Stimulated activated CD8-positive, alpha-beta memory T cell treated with anti-CD3 and anti-CD28 coated beads, Interleukin-15, amount 100 ng/mL, for 4 hours (primary cell): ENCODE results near the gene PHYHD1.

Source experiments
- DNase-seq, 2 donors: peaks; one replicate each; pipeline ENCODE4 v3.0.0-alpha.2; 2020; ENCODE audit warnings: low read depth in 2 of 2

PHYHD1 gene

DNA sequence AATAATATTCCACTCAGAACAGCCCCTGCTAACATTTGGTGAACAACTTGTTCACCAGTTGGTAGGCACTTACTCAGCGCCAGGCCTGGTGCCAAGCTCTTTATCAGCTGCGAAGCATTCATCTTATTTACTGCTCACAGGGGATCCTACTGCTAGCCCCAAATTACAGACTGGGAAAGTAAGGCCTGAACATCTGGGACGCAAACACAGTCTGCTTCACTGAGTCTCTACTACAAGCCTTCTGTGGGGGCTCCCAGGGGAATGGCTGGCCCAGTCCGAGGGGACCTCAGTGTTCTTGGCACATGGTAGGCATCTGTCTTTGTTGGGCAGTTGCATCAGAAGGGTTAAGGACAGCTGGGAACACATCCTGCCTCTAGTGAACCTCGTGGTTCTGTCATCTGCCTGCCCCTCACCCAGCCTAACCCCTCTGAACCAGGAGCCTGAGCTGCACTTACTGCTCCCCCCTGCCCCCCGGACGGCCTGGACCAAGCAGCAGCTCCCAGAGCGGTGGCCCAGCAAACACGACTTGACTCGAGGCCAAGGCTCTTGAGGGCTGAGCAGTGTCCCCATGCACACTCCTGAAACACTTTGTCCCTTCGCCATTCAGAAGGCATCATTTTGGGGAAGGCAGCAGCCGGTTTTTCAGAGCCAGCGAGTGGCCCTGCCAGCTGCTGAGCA is at the start of gene PHYHD1:
Gene PHYHD1, plus strand, starts transcription at position 602 of the 678 bp plus-strand sequence. CDS start 1,342 bp downstream, outside the sequence.
- no peak for DNase-seq

DNA sequence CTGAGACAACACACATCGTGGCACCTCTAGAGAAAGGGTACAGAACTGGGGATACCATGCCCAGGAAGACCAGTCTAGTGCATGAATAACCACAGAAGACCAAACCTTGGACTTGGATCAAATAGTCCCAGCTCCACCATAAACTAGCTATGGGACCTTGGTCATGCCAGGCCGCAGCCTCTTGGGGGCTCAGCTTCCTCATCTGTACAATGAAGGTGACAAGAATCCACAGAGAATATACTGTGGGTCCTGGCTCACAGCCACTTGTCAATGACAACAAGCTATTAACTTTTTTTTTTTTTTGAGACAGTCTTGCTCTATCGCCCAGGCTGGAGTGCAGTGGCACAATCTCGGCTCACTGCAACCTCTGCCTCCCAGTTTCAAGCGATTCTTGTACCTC is 42.9 kb upstream of the PHYHD1 start:
- DNase-seq, result no peak

DNA sequence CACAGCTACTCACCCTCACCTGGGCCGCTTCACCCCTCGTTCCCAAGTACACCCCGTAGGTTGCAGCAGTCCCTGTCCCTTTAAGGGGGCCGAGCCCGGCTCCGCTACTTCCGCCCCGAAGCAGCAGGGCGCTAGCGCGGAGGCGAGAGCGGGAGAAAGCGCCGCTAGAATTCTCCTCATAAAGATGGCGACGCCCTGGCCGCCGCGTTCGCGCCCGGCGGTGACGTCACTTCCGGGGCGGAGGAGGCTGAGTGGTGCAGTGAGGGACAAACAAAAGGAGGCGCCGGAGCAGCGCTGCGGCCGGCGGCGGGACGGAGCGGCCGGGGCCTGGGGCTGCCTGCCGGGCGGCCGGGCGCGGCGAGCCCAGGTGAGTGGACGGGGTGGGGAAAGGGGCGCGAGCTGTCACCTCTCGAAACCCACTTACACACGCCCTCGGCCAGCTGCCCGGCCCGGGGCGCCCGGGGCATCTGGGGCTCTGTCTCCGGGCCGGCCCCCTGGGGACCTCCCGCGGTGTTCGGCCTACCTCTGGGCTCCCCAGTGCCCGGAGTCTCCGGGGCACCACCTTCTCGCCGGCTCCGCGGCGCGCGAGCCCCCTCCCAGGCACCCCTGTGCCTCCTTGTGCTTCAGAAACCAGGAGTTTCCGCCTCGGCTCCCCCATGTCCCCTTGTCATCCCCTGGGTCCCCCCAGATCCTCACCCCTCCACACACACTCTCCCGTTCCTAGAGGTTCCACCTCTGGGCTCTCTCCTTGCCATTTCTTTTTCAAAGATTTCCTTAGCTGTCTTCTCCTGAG is 38.7 kb upstream of the PHYHD1 start, which contains the start of the genes KYAT1 and LRRC8A:
Gene KYAT1, minus strand, starts transcription at position 67 of the 793 bp plus-strand sequence. CDS start 36,545 bp downstream, outside the sequence.
Gene LRRC8A, plus strand, starts transcription at position 250 of the 793 bp plus-strand sequence. CDS start 25,032 bp downstream, outside the sequence.
- DNase-seq, result peak; percentile 96 to 98

DNA sequence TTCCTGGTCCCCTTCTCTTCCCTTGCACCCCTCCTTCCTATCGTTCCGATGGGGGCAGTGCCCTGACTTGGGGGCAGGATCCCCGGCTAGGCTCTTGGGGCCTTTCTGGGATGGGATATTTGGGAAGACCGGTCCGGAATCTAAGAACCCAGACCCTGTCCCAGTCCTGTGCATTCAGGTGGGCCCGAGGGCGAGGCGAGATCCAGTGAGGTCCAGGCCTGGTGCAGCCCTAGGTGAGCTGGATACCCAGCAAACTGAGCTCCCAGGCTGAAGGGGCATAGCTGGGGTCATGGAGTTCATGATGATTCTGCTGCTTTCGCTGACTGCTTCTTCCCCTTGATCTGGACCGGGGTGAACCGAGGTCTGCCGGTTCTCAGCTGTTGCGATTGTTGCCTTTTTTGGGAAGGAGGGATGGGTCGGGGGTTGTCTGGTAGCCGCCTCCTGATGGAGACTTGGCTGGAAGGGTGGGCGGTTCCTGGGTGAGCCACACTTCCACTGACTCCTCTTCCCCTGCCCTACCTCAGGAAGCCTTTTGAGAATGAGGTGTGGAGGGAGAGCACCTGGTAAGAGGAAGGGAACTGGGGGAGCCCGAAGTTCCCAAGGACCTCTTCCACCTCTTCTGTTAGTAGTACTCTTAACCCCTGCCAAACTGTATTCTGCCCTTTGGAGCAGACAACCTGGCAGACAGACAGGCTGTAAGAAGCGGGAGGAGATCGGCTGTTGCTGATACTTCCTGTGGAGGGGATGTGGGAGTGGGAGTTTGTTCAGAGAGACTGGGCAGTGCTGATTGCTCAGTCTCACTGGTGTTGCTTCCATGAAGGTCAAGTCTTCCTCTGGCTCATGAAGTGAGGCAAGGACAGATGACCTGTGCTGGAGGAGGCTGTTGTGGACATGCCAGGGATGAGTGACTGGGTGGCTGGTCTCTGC is 37.8 kb upstream of the PHYHD1 start:
- DNase-seq, result no peak

DNA sequence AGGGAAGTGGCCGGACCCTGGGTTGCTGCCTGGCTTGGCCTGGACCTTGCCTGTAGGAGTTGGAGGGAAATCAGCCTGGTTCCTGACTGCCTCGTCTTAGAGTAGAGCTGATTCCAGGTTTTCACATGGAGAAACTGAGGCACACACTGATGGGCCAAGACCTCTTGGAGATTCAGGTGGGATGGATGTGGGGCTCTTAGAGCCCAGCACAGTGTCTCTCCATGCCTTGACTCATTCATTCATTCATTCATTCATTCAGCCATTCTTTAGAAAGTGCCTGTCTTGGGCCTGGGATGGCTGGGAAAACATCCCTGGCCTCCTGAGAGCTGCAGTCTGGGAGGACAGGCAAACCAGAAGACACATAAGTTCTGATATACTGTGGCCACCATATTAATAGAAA is 36.6 kb upstream of the PHYHD1 start:
- no peak for DNase-seq

DNA sequence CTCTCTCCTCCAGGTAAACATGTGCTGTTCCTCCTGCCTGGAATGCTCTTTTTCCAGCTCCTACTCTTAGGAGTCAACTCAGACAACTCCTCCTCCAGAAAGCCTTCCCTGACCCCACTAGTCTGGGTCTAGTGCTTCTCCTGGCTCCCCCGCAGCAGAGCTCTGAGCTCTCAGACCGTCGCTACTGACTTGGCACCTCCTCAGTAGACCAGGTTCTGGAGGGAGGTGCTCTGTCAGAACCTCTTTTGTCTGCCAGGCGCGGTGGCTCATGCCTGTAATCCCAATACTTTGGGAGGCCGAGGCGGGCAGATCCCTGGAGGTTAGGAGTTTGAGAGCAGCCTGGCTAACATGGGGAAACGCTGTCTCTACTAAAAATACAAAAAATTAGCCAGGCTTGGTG is 35.4 kb upstream of the PHYHD1 start:
- DNase-seq, result no peak

DNA sequence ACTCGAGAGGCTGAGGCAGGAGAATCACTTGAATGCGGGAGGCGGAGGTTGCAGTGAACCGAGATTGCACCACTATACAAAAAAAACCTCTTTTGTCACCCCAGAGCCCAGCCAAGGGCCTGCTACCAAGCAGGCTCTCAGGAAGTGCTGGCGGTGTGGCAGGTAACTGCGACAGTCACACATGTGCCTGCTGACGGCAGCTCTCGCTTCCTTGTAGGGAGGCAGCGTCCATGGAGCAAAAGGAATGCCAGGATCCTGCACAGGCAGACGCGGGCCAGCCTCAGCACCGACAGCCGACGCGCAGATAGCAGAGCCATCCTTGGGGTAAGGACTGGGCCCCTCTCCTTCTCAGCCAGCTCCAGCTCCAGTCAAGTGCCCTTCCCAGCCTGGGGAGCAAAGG is 35.0 kb upstream of the PHYHD1 start:
- no peak for DNase-seq

DNA sequence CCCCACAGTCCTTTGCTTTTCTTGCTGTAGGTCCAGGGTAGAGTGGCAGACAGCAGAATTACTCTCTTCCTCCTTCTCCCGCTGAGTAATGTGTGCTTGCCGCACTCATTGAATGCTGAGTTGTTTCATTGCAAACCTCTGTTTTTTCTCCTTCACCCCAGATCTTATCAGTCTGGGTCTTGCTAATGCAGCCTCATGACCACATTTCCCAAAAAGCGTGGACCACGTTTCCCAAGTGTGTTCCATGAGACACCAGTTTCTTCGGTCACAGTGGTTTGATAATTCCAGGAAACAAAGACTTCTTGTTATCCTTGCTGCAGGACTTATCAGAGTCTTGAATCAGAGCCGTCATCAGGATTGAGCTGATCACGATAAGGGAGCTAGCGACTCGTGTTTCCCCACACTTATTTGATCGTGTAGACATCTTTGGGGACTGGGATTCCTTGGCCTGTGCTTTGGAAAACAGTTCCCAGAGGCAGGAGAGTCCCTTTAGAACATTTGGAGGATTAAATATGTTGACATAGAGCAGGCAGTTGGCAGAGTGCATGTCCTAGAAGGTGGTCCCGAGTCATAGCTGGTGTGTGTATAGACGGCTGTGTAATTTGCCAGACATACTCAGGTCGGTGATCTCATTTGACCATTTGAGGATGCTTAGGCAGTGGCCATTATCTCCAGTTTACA is 34.4 kb upstream of the PHYHD1 start:
- no peak for DNase-seq

DNA sequence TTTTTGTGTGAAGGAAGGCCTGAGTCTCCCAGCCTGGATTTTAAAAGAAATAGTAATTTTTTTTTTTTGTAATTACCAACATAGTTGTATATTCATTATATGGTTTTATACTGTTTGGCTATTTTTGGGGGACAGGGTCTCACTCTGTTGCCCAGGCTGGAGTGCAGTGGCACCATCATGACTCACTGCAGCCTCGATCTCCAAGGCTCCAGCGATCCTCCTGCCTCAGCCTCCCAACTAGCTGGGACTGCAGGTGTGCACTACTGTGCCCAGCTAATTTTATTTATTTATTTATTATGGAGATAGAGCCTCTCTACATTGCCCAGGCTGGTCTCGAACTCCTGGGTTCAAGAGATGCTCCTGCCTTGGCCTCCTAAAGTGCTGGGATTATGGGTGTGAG is 33.7 kb upstream of the PHYHD1 start:
- DNase-seq, result no peak

DNA sequence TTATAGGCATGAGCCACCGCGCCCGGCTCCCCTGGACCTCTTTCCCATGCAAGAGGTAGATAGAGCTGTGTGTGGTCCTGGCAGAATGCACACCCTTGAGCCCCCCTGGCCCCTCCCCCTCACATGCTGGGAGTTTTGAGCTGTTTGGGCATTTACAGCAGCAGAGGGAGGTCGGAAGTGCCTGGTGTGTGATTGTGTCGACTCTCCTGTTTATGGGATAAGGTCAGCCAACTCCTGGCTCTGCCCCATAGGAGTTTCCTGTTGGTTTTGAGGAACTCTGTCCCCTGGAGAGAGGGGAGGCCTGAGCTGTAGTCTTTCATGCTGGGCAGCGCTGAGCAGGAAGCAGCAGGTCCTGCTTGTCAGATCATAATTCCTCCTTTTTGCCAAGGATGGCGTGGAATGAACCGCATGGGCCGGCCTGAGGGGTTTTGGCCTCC is 32.9 kb upstream of the PHYHD1 start:
- no peak for DNase-seq

DNA sequence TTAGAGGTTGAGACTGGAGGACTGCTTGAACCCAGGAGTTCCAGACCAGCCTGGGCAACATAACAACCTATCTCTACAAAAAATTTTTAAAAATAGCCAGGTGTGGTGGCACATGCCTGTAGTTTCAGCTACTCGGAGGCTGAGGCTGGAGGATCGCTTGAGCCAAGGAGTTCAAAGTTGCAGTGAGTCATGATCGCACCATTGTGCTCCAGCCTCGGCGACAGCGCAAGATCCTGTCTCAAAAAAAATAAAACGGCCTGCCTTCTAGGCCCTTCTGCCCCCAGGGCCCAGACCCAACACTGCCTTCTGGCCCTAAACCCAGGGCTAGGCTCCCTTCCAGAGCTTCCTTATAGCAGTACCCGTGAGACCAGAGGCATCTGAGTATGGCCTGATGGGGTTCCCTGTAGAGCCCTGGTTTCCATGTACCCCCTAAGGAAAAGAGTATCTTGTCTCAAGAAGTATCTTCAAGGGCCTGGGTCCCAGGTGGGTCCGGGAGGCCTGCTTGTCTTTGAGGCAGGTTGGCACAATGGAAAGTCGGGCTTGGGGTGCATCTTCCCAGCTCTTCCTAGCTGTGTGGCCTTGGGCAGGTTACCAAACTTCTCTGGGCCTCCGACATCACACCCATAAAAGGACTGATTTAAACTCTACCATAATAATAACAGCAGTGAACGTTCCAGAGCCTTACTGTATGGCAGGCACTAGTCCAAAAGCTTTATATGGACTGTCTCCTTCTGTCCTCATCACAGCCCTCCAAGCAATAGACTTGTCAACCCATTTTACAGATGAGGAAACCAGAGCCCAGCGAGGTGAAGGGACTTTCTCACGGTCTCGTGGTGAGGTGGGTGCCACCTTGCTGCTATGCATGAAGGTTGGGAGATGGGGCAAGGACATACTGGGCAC is 29.2 kb upstream of the PHYHD1 start:
- no peak for DNase-seq

DNA sequence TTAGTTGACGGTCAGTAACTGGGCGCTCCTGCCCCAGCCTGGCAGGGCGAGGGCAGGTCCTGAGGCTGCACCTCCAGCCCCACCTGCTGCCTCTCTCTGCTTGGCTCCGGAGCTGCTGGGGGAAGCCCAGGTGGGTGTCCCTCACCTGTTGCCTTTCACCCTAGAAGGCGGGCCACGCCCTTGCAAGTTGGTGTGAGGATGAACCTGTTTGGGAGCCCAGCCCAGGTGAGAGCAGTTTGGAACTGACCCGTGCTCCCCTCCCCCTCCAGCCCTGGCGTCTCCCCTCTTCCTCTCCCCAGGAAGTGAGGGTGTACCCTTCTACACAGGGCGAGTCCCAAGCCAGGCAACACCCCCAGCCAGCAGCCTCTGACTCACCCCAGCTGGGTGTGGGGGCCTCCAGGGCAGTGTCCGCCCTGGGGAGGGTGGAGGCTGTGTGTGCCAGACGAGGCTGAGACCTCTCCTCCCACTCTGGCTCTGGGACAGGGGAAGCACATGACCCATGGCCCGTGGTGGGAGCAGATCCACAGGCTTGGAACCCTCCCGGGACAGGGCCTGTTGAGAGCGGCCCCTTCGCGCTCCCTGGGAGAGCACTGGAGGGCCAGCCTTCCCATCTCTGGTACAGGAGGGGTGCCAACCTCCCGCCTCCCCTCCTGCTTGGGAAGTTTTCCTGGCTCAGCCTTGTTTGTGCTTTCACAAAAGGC is 28.4 kb upstream of the PHYHD1 start:
- DNase-seq, result no peak

DNA sequence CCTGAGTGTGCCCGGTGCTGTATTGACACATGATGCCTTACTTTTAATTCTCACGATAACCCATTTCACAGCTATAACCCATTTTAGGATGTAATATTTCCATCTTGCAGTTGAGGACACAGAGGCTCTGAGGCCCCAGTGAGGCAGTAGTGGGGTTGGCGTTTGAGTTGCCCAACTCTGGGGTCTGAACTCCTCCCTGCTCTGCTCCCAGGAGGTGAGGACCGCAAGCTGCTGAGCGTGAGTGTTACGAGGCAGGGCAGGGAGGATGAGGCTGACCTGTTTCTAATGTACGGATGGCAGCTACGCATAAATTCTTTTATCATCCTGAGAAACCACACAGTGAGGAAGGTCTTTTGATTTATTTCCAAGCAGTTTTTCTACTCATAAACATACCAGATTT is 27.4 kb upstream of the PHYHD1 start:
- no peak for DNase-seq

DNA sequence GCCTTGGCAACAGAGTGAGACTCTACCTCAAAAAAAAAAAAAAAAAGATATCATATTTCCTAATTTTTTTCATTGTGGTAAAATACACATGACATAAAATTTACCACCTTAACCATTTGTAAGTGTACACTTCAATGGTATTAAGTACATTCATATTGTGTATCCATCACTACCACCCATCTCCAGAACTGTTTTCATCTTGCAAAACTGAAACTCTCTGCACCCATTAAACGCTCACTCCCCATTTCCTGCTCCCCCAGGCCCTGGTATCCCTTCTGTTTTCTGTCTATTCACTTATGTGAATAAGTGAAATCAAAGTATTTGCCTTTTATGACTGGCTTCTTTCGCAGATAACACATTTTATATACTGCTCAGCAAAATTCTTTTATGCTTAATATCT is 26.0 kb upstream of the PHYHD1 start:
- DNase-seq, result no peak

DNA sequence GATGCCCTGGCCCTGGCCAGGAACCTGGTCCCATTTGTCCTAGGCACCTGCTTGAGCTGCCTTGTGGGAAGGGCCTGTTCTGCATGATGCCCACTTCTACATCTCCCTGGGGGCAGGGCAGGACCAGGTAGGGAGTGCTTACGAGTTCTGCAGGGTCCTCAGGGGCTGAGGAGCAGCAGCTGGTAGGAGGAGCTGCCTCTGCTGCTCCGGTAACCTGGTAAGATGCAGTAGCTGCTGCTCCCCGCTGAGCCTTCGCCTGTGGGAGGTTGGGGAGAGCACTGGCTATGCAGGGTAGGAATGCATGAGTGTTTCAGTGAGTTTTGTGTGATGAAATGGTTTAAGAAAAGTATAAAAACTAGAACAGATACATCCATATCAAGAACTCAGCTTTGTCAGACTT is 25.2 kb upstream of the PHYHD1 start:
- no peak for DNase-seq

DNA sequence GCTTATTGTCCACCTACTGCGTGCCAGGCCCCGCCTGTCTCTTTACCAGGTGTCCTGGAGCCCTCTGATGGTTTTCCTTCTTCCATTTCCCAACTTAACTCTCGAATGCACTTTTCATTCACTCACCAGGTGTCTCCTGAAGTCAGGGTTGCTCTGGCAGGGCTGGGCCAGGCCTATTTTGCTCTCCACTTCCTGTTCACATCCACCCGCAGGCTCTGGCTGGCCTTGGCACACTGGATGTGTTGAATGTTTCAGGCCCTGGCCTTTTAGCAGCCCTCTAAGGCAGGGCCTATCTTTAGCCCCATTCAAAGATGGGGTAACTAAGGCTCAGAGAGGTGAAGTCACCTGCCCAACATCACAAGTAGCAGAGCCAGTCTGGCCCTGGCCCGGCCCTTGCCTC is 22.4 kb upstream of the PHYHD1 start:
- no peak for DNase-seq

DNA sequence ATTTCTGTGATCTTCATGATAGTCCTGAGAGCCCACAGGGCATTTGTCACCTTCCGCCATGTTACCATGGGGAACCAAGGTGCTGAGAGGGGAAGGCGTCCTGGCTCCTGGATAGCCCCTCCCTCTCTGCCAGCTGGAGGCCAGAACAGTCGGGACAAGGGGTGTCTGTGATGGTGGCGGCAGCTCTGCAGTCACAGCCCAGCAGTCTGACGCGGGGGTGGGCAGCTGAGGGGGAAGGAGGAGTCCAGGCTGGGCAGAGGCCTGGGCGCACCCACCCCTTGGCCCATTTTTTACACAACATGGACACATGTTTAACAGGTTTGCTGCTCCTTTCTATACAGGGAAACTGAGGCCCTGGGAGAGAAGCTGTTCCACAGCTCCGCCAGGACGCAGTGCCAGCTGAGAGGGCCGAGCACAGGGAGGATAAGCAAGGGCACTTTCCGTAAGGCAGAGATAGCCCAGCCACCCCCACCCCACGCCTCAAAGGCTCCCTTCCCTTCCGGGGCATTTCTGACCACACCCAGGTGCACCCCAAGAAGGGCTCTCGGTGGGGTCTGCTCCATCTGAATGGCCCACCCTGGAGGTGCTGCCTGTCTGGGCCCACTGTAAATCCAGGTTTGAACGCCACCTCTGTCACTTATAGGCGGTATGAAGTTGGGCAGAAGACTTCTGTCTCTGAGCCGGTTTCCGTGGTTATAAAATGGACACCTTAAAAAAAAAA is 21.8 kb upstream of the PHYHD1 start:
- no peak for DNase-seq

DNA sequence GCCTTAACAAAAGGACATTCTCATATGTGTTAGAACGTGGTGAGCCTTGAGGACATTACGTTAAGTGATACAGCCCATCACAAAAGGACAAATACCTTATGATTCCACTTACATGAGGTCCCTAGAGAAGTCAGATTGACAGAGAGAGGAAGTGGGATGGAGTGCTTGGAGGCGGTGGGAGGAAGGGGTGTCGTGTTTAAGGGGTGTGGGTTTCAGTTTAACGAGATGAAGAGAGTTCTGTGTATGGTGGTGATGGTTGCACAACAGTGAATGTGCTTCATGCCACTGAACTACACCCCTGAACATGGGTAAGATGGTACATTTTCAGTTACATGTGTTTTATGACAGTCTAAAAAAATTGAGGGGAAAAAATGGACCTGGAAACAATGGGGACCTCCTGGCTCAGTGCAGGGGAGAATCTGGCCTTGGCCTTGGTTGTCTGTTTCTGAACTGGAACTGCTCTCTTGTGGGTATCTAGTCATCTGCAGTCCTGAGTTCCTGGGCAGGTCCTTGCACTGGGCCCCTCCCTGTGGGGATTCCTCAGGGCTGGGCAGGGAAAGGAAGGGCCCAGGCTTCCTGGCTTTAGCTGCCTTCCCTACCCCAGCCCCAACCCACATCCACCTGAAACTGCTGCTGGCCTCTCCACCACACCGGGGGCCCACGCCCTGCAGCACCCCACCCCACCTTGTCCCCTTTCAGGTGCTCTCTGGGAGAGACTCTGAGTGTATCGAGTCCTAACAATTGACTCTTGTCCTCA is 21.0 kb upstream of the PHYHD1 start:
- DNase-seq, result no peak
